ENCODE results near the gene TRMT112.

TRMT112 gene

GRCh38 chr11:64317325-64317960 lies at the start of gene TRMT112:
Gene TRMT112 (minus strand): TSS chr11:64317559. CDS start chr11:64317526, 33 bp downstream.
- TF ChIP-seq POLR2A (IDR thresholded peaks at IDR 0.05; ENCODE audit: low read length) (peak; percentile 91), GATA1 (IDR thresholded peaks at IDR 0.05; ENCODE audit: low read depth, low read length) (no peak)
- DNase-seq, result peak; percentile 96 to 98

DNA sequence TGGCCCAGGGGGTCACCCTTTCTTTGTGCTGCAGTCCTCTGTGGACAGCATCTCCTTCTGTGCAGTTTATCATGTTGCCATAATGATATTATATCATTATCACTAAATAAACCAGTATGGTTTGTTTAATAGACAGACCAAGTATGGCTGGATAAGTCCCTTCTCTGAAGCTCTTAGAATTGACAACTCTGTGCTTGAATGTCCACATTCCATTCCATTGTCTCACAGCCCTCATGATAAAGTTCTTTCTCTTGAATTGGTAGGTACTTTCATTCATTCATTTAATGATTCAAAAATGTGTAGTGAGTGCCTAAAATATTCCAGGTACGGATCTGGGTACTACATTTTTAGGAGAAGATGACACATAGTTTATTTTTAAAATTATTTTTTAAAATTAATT lies 49.4 kb upstream of the TRMT112 start:
- no peak for DNase-seq
- TF ChIP-seq POLR2A (IDR thresholded peaks at IDR 0.05; ENCODE audit: low read length) (no peak), GATA1 (IDR thresholded peaks at IDR 0.05; ENCODE audit: low read depth, low read length) (no peak)

DNA sequence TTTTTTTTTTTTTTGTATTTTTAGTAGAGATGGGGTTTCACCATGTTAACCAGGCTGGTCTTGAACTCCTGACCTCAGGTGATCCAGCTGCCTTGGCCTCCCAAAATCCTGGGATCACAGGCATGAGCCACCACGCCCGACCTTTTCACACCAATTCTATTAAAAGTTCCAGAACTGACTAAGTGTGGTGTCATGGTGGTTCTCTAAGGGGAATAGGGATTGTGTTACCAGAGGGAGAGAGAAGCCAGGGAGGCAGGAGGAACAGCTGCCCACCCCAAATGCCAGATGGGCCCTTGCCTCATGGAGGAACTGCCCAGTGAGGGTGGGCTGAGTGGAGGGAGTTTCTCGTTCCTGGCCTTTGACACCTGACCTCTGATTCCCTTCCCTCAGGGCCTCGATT lies 47.6 kb upstream of the TRMT112 start:
- TF ChIP-seq GATA1 (IDR thresholded peaks at IDR 0.05; ENCODE audit: low read depth, low read length) (no peak), POLR2A (IDR thresholded peaks at IDR 0.05; ENCODE audit: low read length) (no peak)
- no peak for DNase-seq

GRCh38 chr11:64364435-64364834 lies 47.1 kb upstream of the TRMT112 start:
- no peak for TF ChIP-seq POLR2A (IDR thresholded peaks at IDR 0.05; ENCODE audit: low read length)
- TF ChIP-seq GATA1 (IDR thresholded peaks at IDR 0.05; ENCODE audit: low read depth, low read length), result no peak
- no peak for DNase-seq

- TF ChIP-seq GATA1 (IDR thresholded peaks at IDR 0.05; ENCODE audit: low read depth, low read length), result no peak
- no peak for TF ChIP-seq POLR2A (IDR thresholded peaks at IDR 0.05; ENCODE audit: low read length)
- no peak for DNase-seq
These were observed 45.0 kb upstream of the TRMT112 start for GRCh38 chr11:64362339-64362738.

DNA sequence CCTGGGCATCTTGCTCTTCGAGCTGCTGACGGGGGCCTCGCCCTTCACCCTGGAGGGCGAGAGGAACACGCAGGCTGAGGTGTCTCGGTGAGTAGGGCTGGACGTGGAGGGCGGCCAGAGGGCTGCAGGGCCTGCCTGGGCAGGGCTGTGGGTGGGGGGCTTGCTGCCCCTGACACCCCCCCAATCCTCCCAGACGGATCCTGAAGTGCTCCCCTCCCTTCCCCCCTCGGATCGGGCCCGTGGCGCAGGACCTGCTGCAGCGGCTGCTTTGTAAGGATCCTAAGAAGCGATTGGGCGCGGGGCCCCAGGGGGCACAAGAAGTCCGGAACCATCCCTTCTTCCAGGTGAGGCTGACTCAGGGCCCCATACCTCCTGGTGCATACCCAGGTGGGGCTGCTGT lies 44.3 kb upstream of the TRMT112 start:
- no peak for TF ChIP-seq POLR2A (IDR thresholded peaks at IDR 0.05; ENCODE audit: low read length)
- DNase-seq, result no peak

GRCh38 chr11:64360448-64360921 lies 43.1 kb upstream of the TRMT112 start:
- TF ChIP-seq POLR2A (IDR thresholded peaks at IDR 0.05; ENCODE audit: low read length) (no peak), GATA1 (IDR thresholded peaks at IDR 0.05; ENCODE audit: low read depth, low read length) (no peak)
- no peak for DNase-seq

- peak; percentile 33 to 46 for DNase-seq
- TF ChIP-seq GATA1 (IDR thresholded peaks at IDR 0.05; ENCODE audit: low read depth, low read length), result no peak
These were observed 42.5 kb upstream of the TRMT112 start for GRCh38 chr11:64359712-64360445.

- DNase-seq, result peak; percentile 74 to 88
- no peak for TF ChIP-seq GATA1 (IDR thresholded peaks at IDR 0.05; ENCODE audit: low read depth, low read length)
- TF ChIP-seq POLR2A (IDR thresholded peaks at IDR 0.05; ENCODE audit: low read length), result peak; percentile 62
These were observed 41.8 kb upstream of the TRMT112 start, which contains the start of gene RPS6KA4 for GRCh38 chr11:64358907-64359711. Gene RPS6KA4 (plus strand): TSS chr11:64359162. CDS start chr11:64359236, 74 bp downstream.

GRCh38 chr11:64358536-64358906 lies 41.2 kb upstream of the TRMT112 start:
- TF ChIP-seq POLR2A (IDR thresholded peaks at IDR 0.05; ENCODE audit: low read length) (no peak), GATA1 (IDR thresholded peaks at IDR 0.05; ENCODE audit: low read depth, low read length) (no peak)
- no peak for DNase-seq

GRCh38 chr11:64357904-64358535 lies 40.7 kb upstream of the TRMT112 start:
- peak; percentile 54 to 75 for DNase-seq
- TF ChIP-seq POLR2A (IDR thresholded peaks at IDR 0.05; ENCODE audit: low read length), result no peak
- TF ChIP-seq GATA1 (IDR thresholded peaks at IDR 0.05; ENCODE audit: low read depth, low read length), result no peak

GRCh38 chr11:64357446-64357845 lies 40.1 kb upstream of the TRMT112 start:
- no peak for TF ChIP-seq GATA1 (IDR thresholded peaks at IDR 0.05; ENCODE audit: low read depth, low read length)
- TF ChIP-seq POLR2A (IDR thresholded peaks at IDR 0.05; ENCODE audit: low read length), result no peak
- no peak for DNase-seq

- no peak for TF ChIP-seq POLR2A (IDR thresholded peaks at IDR 0.05; ENCODE audit: low read length)
- no peak for TF ChIP-seq GATA1 (IDR thresholded peaks at IDR 0.05; ENCODE audit: low read depth, low read length)
- DNase-seq, result peak; percentile 72 to 76
These were observed 39.4 kb upstream of the TRMT112 start for GRCh38 chr11:64356498-64357411.
